Endothelial cell of umbilical vein (primary cell): ENCODE measurements around the gene NKTR. TPM values are rescaled to one million over a fixed set of nuclear protein-coding genes. Genes with fewer than 3 reads are reported as not detected.

ENCODE experiments used
- Bru-seq: library from RNA; stranded (reverse); fragments of 400-500 nt; gene quantifications from one replicate; lab custom pipeline; 2021; lab: Mats Ljungman, UMichigan
- BruChase-seq, 2 experiments: library from RNA; stranded (reverse); fragments of 400-500 nt; gene quantifications; one replicate each; lab custom pipeline; 2021; lab: Mats Ljungman, UMichigan
- BruUV-seq: library from RNA; stranded (reverse); fragments of 400-500 nt; replicated peaks from 2 replicates; lab custom pipeline; 2021; lab: Mats Ljungman, UMichigan
- CTCF ChIA-PET: fragments of 300-600, 350-600 bp; sonication (Branson Sonifier 250); formaldehyde crosslinking; loops from one replicate; lab custom pipeline; 2021; ENCODE audit warnings: antibody characterized with exemption, inconsistent platforms; lab: Charles Lee
- POLR2A ChIA-PET: fragments of 300-600, 350-600 bp; sonication (Branson Sonifier 250); formaldehyde crosslinking; loops from one replicate; lab custom pipeline; 2021; ENCODE audit warnings: antibody characterized with exemption, inconsistent platforms; lab: Charles Lee
- DNase-seq: peaks from one replicate; pipeline ENCODE4 v3.0.0-alpha.2; 2011; ENCODE audit warnings: low read depth, low spot score
- FAIRE-seq: peaks from 2 replicates; lab custom pipeline; 2011; peaks lifted over from hg19 to GRCh38; lab: Jason Lieb, UNC
- H2AFZ ChIP-seq: 2 replicates; pipeline ENCODE4 v1.6.0; 2012; ENCODE audit warnings: low read depth, low read length, control low read depth, inconsistent platforms
- H3K27ac ChIP-seq: 2 replicates; pipeline ENCODE4 v1.5.1; 2011; ENCODE audit warnings: low read depth, mild to moderate bottlenecking, control low read depth, low read length, moderate library complexity; ENCODE audit not compliant: insufficient read depth
- H3K27me3 ChIP-seq, 2 experiments: 2 replicates each; pipeline versions ENCODE4 v1.6.0 to v1.6.1; 2011; ENCODE audit warnings: low read length in 2 of 2, mixed read lengths in 1 of 2; ENCODE audit not compliant: control insufficient read depth in 2 of 2, insufficient read depth in 2 of 2
- H3K36me3 ChIP-seq, 2 experiments: 2 replicates in 1 of 2; 3 replicates in 1 of 2; pipeline ENCODE4 v1.5.1; 2011; ENCODE audit warnings: low read length in 2 of 2, mild to moderate bottlenecking in 1 of 2, moderate library complexity in 1 of 2; ENCODE audit not compliant: control insufficient read depth in 2 of 2, insufficient read depth in 2 of 2; ENCODE audit errors: extremely low read depth in 1 of 2
- H3K4me1 ChIP-seq: 3 replicates; pipeline ENCODE4 v1.5.1; 2011; ENCODE audit warnings: mild to moderate bottlenecking, low read length; ENCODE audit not compliant: control insufficient read depth, insufficient read depth; ENCODE audit errors: extremely low read depth
- H3K4me2 ChIP-seq: 2 replicates; pipeline ENCODE4 v1.6.1; 2011; ENCODE audit warnings: low read length, control low read depth, mixed read lengths; ENCODE audit not compliant: insufficient read depth
- H3K4me3 ChIP-seq, 3 experiments: fragments of 200-600 bp in 1 of 3; sonication (generic), shearing (Covaris generic) in 1 of 3; replicated peaks in 1 of 3; 2 replicates each; pipeline ENCODE4 v1.5.1; 2011 to 2016; ENCODE audit warnings: control low read depth in 3 of 3, low read length in 3 of 3, mild to moderate bottlenecking in 2 of 3, inconsistent platforms in 1 of 3, low read depth in 1 of 3, moderate library complexity in 1 of 3; ENCODE audit not compliant: insufficient read depth in 1 of 3
- H3K79me2 ChIP-seq: 2 replicates; pipeline ENCODE4 v1.6.0; 2012; ENCODE audit warnings: low read length, inconsistent platforms; ENCODE audit not compliant: control insufficient read depth, insufficient read depth
- H3K9ac ChIP-seq: replicated peaks from 2 replicates; pipeline ENCODE3; 2011; ENCODE audit warnings: low read length, control low read depth; ENCODE audit not compliant: insufficient read depth; ENCODE audit errors: extremely low read depth
- H3K9me1 ChIP-seq: replicated peaks from 3 replicates; pipeline ENCODE4 v1.6.0; 2011; ENCODE audit warnings: mild to moderate bottlenecking, low read length; ENCODE audit not compliant: control insufficient read depth, insufficient read depth; ENCODE audit errors: extremely low read depth
- H3K9me3 ChIP-seq: replicated peaks from 2 replicates; pipeline ENCODE4 v1.5.1; 2012; ENCODE audit warnings: low read length, inconsistent platforms; ENCODE audit not compliant: control insufficient read depth, insufficient read depth
- H4K20me1 ChIP-seq: replicated peaks from 2 replicates; pipeline ENCODE3; 2011; ENCODE audit warnings: mild to moderate bottlenecking, low read length; ENCODE audit not compliant: control insufficient read depth, insufficient read depth; ENCODE audit errors: extremely low read depth
- EZH2 ChIP-seq: IDR thresholded peaks from 2 replicates; pipeline ENCODE4 v1.6.1; 2012; ENCODE audit warnings: borderline replicate concordance, low read depth, mild to moderate bottlenecking, moderate library complexity, low read length, inconsistent platforms; ENCODE audit not compliant: severe bottlenecking
- FOS ChIP-seq: IDR thresholded peaks from 2 replicates; pipeline ENCODE4 v1.6.1; 2011; ENCODE audit warnings: mild to moderate bottlenecking, low read length, moderate library complexity, borderline replicate concordance; ENCODE audit not compliant: insufficient read depth
- POLR2A ChIP-seq: IDR thresholded peaks from 2 replicates; pipeline ENCODE4 v1.6.1; 2012; ENCODE audit warnings: low read depth, mild to moderate bottlenecking, control low read depth, low read length
- POLR2AphosphoS5 ChIP-seq: IDR thresholded peaks from 2 replicates; pipeline ENCODE4 v1.6.1; 2012; ENCODE audit warnings: low read depth, mild to moderate bottlenecking, control low read depth, low read length, moderate library complexity; ENCODE audit not compliant: insufficient read depth
- dilution Hi-C: fragments of 300-500 bp; cut with MboI; formaldehyde crosslinking; loops from one replicate; pipeline ENCODE4 v1.15.0; 2019; ENCODE audit warnings: low sequenced_read_pairs; ENCODE audit not compliant: extremely low pct_ligation_motif_present
- intact Hi-C: fragments of 100-400 bp; cut with micrococcal nuclease; formaldehyde crosslinking; loops from one replicate; pipeline ENCODE4 v1.10.0; 2022
- long read RNA-seq: library from polyadenylated mRNA; stranded (forward); transcript quantifications from one replicate; pipeline ENCODE4 v2.0.0, GENCODE V29; 2021
- polyA minus RNA-seq, 3 experiments: library from RNA; depleted of rRNA, polyadenylated mRNA; stranded (reverse); fragments of >200 nt; gene quantifications; 1 replicate in 1 of 3; 2 replicates in 2 of 3; pipeline ENCODE4 v1.2.3, GENCODE V29; 2011
- polyA plus RNA-seq, 4 experiments: library from polyadenylated mRNA; depleted of rRNA in 3 of 4; stranded (reverse) in 3 of 4; unstranded in 1 of 4; fragments of >200 nt; gene quantifications; 2 replicates each; pipeline versions ENCODE4 v1.2.1 to v1.2.3, GENCODE V29; 2011 to 2012; ENCODE audit warnings: missing spikeins in 1 of 4
- total RNA-seq: library from RNA; stranded (reverse); gene quantifications from 2 replicates; pipeline ENCODE4 v1.2.3, GENCODE V29; 2021
- TF ChIP-seq, protein P1 (sequence below), 2 donors: IDR thresholded peaks; 1 replicate in 1 of 2; 2 replicates in 1 of 2; pipeline ENCODE4 v1.5.1; 2011; ENCODE audit warnings: low read length in 2 of 2, mild to moderate bottlenecking in 2 of 2, moderate library complexity in 2 of 2, control low read depth in 1 of 2, inconsistent platforms in 1 of 2, low read depth in 1 of 2; ENCODE audit not compliant: insufficient read depth in 1 of 2; ENCODE audit errors: extremely low read depth in 1 of 2
- TF ChIP-seq, protein P2 (sequence below): IDR thresholded peaks from 2 replicates; pipeline ENCODE4 v1.6.1; 2011; ENCODE audit not compliant: insufficient read depth, insufficient read length

NKTR gene
- total RNA-seq (92.6 and 99.0 TPM in 2 replicates), polyA plus RNA-seq (22.3 and 27.4 TPM in 2 replicates), polyA minus RNA-seq (51.7 and 60.7 TPM in 2 replicates), Bru-seq, nascent RNA (percentile 96 among the genes with signal in this experiment), BruChase-seq, experiment 1, labeled RNA remaining after a 6-hour chase (percentile 97 among the genes with signal in this experiment), BruChase-seq, experiment 2, labeled RNA remaining after a 2-hour chase (percentile 99 among the genes with signal in this experiment)
- polyA plus RNA-seq (2011; cell fraction: cytosol; rRNA removed) = 8.7 and 14.4 TPM in 2 replicates
- polyA plus RNA-seq (2011; cell fraction: nucleus; rRNA removed) = 257 and 378 TPM in 2 replicates
- 35.0 and 49.7 TPM in 2 replicates for polyA plus RNA-seq (2012)
- 23.9 TPM for polyA minus RNA-seq (2011; cell fraction: cytosol; rRNA and poly(A)+ RNA removed)
- polyA minus RNA-seq (2011; cell fraction: nucleus; rRNA and poly(A)+ RNA removed) = 197 and 292 TPM in 2 replicates
- long read RNA-seq, full-length matches to known transcripts = 5 of 30 reads
- long read RNA-seq, partial matches to known transcripts = 4 of 30 reads
- long read RNA-seq, other reads (novel, unspliced or antisense) = 21 of 30 reads

DNA sequence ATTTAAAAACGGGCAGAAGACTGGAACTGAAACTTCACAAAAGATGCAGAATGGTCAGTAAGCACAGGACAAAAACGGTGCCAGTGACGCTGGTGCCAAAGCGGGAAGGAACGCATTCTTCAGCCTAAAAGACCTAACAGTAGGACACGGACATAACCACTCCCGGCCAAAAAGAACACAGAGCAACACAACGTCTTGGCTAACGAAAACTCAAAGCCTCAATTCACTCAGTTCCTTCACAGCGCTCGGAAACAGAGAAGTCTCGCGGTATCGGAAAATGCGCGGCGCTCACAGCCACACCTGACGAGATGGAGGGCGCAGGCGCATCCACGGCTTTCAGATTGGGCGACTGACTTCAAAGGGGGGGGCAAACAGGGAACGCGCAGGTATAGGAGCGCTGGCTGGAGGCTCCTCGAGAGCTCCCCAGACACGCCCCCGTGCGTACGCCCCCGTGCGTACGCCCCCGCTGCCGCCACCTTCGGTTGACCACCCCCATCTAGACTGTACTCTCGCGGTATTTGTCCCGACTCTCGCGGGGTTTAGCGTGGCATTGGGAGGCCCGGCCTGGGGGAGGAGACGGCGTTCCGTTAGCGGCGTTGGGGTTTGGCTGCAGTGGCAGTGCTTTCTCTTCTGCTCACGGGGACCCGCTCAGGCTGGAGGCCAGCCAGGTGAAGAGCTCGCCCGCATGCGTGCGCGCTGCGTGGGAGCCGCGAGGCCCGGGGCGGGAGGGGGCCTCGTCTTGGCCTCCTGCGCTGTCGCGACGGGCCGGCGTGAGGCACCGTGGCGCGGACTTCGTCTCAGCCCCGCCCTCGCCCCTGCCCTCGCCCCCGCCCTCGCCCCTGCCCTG lies at the start of gene NKTR:
TSS of gene NKTR (plus strand) at position 576 of the 847 bp plus-strand sequence. CDS start 321 bp downstream, outside the sequence.
- POLR2A ChIA-PET = interaction anchor here (0.6 to 1.5 kb wide), 5 partner anchors 10 to 34 kb away, joined by 3 to 16 read pairs (median 4); partner anchors contain the start of genes SEC22C and SS18L2
- Histone ChIP-seq H3K4me1 (peaks cover 9% of the 10 kb centered on the region), H2AFZ (peak within 1 kb of the TSS; percentile 58), H4K20me1 (no peaks in the 10 kb centered on the region), H3K9ac (peak within 1 kb of the TSS; percentile 95), H3K27ac (peak within 1 kb of the TSS; percentile 62), H3K27me3 (no peaks in the 10 kb centered on the region), H3K9me3 (no peaks in the 10 kb centered on the region), H3K9me1 (no peaks in the 10 kb centered on the region), H3K4me3 (peak within 1 kb of the TSS; percentile 70 to 99 (median 85)), H3K4me2 (peak within 1 kb of the TSS; percentile 100), H3K36me3 (no peaks in the 10 kb centered on the region), H3K79me2 (peaks cover 44% of the 10 kb centered on the region)
- CTCF ChIA-PET = interaction anchor here (0.8 to 3.8 kb wide), 6 partner anchors 10 to 53 kb away, joined by 3 to 28 read pairs (median 4); partner anchors contain the start of genes SS18L2 and ZBTB47
- TF ChIP-seq, protein P1, sequence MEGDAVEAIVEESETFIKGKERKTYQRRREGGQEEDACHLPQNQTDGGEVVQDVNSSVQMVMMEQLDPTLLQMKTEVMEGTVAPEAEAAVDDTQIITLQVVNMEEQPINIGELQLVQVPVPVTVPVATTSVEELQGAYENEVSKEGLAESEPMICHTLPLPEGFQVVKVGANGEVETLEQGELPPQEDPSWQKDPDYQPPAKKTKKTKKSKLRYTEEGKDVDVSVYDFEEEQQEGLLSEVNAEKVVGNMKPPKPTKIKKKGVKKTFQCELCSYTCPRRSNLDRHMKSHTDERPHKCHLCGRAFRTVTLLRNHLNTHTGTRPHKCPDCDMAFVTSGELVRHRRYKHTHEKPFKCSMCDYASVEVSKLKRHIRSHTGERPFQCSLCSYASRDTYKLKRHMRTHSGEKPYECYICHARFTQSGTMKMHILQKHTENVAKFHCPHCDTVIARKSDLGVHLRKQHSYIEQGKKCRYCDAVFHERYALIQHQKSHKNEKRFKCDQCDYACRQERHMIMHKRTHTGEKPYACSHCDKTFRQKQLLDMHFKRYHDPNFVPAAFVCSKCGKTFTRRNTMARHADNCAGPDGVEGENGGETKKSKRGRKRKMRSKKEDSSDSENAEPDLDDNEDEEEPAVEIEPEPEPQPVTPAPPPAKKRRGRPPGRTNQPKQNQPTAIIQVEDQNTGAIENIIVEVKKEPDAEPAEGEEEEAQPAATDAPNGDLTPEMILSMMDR (IDR thresholded peaks at IDR 0.05; ENCODE audit: extremely low read depth in 1 of 2, insufficient read depth in 1 of 2, low read depth in 1 of 2, low read length in 2 of 2) = peak in 1 of 2 donors; percentile 14
- TF ChIP-seq FOS (no peak), POLR2A (peak; percentile 99), EZH2 (no peak), POLR2AphosphoS5 (peak; percentile 90)
- TF ChIP-seq, protein P2, sequence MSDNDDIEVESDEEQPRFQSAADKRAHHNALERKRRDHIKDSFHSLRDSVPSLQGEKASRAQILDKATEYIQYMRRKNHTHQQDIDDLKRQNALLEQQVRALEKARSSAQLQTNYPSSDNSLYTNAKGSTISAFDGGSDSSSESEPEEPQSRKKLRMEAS = peak; percentile 2
- intact Hi-C loops = loop anchor here (1.0 kb wide), 2 partner anchors 10 to 18 kb away; partner anchors contain the start of gene SS18L2
- dilution Hi-C loops = no loop called here
- FAIRE-seq (peak; percentile 92), DNase-seq (peak; percentile 99)
- BruUV-seq = no TSS peak
